PC-3 (cell line): Measurements from ENCODE around the gene RNF125. TPM values are rescaled to one million over a fixed set of nuclear protein-coding genes. Genes with fewer than 3 reads are reported as not detected.

ENCODE experiments used
- ATAC-seq: fragments of 200-7000 bp; cut with Tn5 transposase; 2 replicates; pipeline ENCODE4 v1.9.1; 2020; ENCODE audit warnings: mild to moderate bottlenecking, moderate library complexity
- BruUV-seq: library from RNA; stranded (reverse); fragments of 400-500 nt; replicated peaks from 2 replicates; lab custom pipeline; 2021; lab: Mats Ljungman, UMichigan
- CTCF ChIA-PET: fragments of 300-600 bp; sonication (Branson Sonifier 250); formaldehyde crosslinking; loops from one replicate; lab custom pipeline; 2022; ENCODE audit warnings: antibody characterized with exemption; lab: Charles Lee
- POLR2A ChIA-PET: fragments of 300-600 bp; sonication (Branson Sonifier 250); formaldehyde crosslinking; loops from one replicate; lab custom pipeline; 2022; ENCODE audit warnings: antibody characterized with exemption; ENCODE audit not compliant: unreplicated experiment; lab: Charles Lee
- DNase-seq: peaks from one replicate; pipeline ENCODE4 v3.0.0-alpha.2; 2015
- H2AFZ ChIP-seq: fragments of 300-600 bp; sonication (generic); 2 replicates; pipeline ENCODE4 v1.6.0; 2016; ENCODE audit warnings: antibody characterized with exemption, low read length
- H3F3A ChIP-seq: fragments of 300-600 bp; sonication (generic); one replicate; pipeline ENCODE4 v1.6.0; 2017; ENCODE audit warnings: antibody characterized with exemption, low read length, control low read depth, mild to moderate bottlenecking; ENCODE audit not compliant: unreplicated experiment
- H3K27ac ChIP-seq: fragments of 300-600 bp; sonication (generic); 2 replicates; pipeline ENCODE4 v1.5.1; 2016; ENCODE audit warnings: mild to moderate bottlenecking, low read length
- H3K27me3 ChIP-seq: fragments of 300-600 bp; sonication (generic); 2 replicates; pipeline ENCODE4 v1.6.1; 2016; ENCODE audit warnings: low read length, mixed read lengths
- H3K36me3 ChIP-seq: fragments of 300-600 bp; sonication (generic); 2 replicates; pipeline ENCODE4 v1.6.1; 2016; ENCODE audit warnings: low read depth, mixed run types, low read length, mixed read lengths
- H3K4me1 ChIP-seq: fragments of 300-600 bp; sonication (generic); 2 replicates; pipeline ENCODE4 v1.5.1; 2016; ENCODE audit warnings: low read length; ENCODE audit not compliant: insufficient read depth
- H3K4me2 ChIP-seq: fragments of 300-600 bp; sonication (generic); 2 replicates; pipeline ENCODE4 v1.6.0; 2016; ENCODE audit warnings: low read length
- H3K4me3 ChIP-seq: fragments of 300-600 bp; sonication (generic); 2 replicates; pipeline ENCODE4 v1.5.1; 2016; ENCODE audit warnings: mild to moderate bottlenecking, low read length, mixed read lengths
- H3K79me2 ChIP-seq: fragments of 300-600 bp; sonication (generic); 2 replicates; pipeline ENCODE4 v1.6.1; 2017; ENCODE audit warnings: low read length, mixed read lengths
- H3K9ac ChIP-seq: fragments of 300-600 bp; sonication (generic); 2 replicates; pipeline ENCODE4 v1.6.0; 2016; ENCODE audit warnings: mild to moderate bottlenecking, low read length
- H3K9me2 ChIP-seq: fragments of 300-600 bp; sonication (generic); replicated peaks from 2 replicates; pipeline ENCODE4 v1.6.1; 2016; ENCODE audit warnings: mixed run types, low read length, mixed read lengths
- H3K9me3 ChIP-seq: fragments of 300-600 bp; sonication (generic); 2 replicates; pipeline ENCODE4 v1.6.1; 2016; ENCODE audit warnings: low read length, mixed read lengths
- H4K20me1 ChIP-seq: fragments of 300-600 bp; sonication (generic); 2 replicates; pipeline ENCODE4 v1.6.1; 2016; ENCODE audit warnings: low read length, mixed read lengths
- CTCF ChIP-seq: fragments of 300-600 bp; sonication (generic); conservative IDR thresholded peaks from 2 replicates; pipeline ENCODE4 v1.5.1; 2017; ENCODE audit warnings: antibody characterized with exemption, low read depth, mild to moderate bottlenecking, low read length
- EZH2 ChIP-seq: fragments of 300-600 bp; sonication (generic); IDR thresholded peaks from one replicate; pipeline ENCODE4 v1.6.1; 2017; ENCODE audit warnings: antibody characterized with exemption, mild to moderate bottlenecking, low read length; ENCODE audit not compliant: unreplicated experiment
- EZH2phosphoT487 ChIP-seq: fragments of 300-600 bp; sonication (generic); IDR thresholded peaks from 2 replicates; pipeline ENCODE4 v1.6.1; 2018; ENCODE audit warnings: mild to moderate bottlenecking, antibody characterized with exemption, low read length, borderline replicate concordance
- intact Hi-C: fragments of 100-400 bp; cut with micrococcal nuclease; formaldehyde crosslinking; loops from 2 replicates; pipeline ENCODE4 v1.9.0; 2023
- total RNA-seq: library from RNA; depleted of rRNA; stranded (reverse); fragments of >200 nt; gene quantifications from 2 replicates; pipeline ENCODE4 v1.2.3, GENCODE V29; 2014

Gene RNF125
- total RNA-seq, 1 experiment from 2014 or later: 1.1 TPM

- Histone ChIP-seq H3K27ac (no peak overlapping the region), H2AFZ (no peak overlapping the region), H3K4me3 (no peak overlapping the region), H3K27me3 (no peaks in the 10 kb centered on the region), H3K4me1 (no peaks in the 10 kb centered on the region), H3K9me2 (no peaks in the 10 kb centered on the region), H3K4me2 (no peak overlapping the region), H3K36me3 (no peaks in the 10 kb centered on the region), H3K9ac (no peak overlapping the region), H3K9me3 (no peaks in the 10 kb centered on the region), H3F3A (no peaks in the 10 kb centered on the region), H4K20me1 (no peaks in the 10 kb centered on the region), H3K79me2 (no peaks in the 10 kb centered on the region)
- TF ChIP-seq CTCF: no peak
- no peak for TF ChIP-seq EZH2phosphoT487
- TF ChIP-seq EZH2: no peak
- intact Hi-C loops: no loop called here
- no peak for ATAC-seq
- no peak for DNase-seq
- no TSS peak for BruUV-seq
- POLR2A ChIA-PET: no interaction called here
- CTCF ChIA-PET: no interaction called here
Measured at GRCh38 chr18:32042337-32042736, 23.7 kb downstream of the RNF125 start.

GRCh38 chr18:32048507-32049091, 30.0 kb downstream of the RNF125 start:
- POLR2A ChIA-PET: no interaction called here
- no peaks in the 10 kb centered on the region for H3K4me1 ChIP-seq
- no peak overlapping the region for H3K9ac ChIP-seq
- CTCF ChIA-PET: no interaction called here
- TF ChIP-seq EZH2: no peak
- no peak for TF ChIP-seq CTCF
- TF ChIP-seq EZH2phosphoT487: no peak
- ATAC-seq: no peak
- no peaks in the 10 kb centered on the region for H3K9me2 ChIP-seq
- no peak overlapping the region for H2AFZ ChIP-seq
- no peak for DNase-seq
- no peak overlapping the region for H3K4me2 ChIP-seq
- H3K4me3 ChIP-seq: no peak overlapping the region
- no peaks in the 10 kb centered on the region for H3F3A ChIP-seq
- H4K20me1 ChIP-seq: no peaks in the 10 kb centered on the region
- no peaks in the 10 kb centered on the region for H3K27me3 ChIP-seq
- no peaks in the 10 kb centered on the region for H3K79me2 ChIP-seq
- no TSS peak for BruUV-seq
- no peaks in the 10 kb centered on the region for H3K36me3 ChIP-seq
- H3K27ac ChIP-seq: no peak overlapping the region
- no peaks in the 10 kb centered on the region for H3K9me3 ChIP-seq
- intact Hi-C loops: no loop called here

GRCh38 chr18:32049393-32050171, 31.0 kb downstream of the RNF125 start:
- intact Hi-C loops: no loop called here
- no peaks in the 10 kb centered on the region for H3K79me2 ChIP-seq
- H3K4me3 ChIP-seq: no peak overlapping the region
- no peak overlapping the region for H3K27ac ChIP-seq
- H3K27me3 ChIP-seq: no peaks in the 10 kb centered on the region
- DNase-seq: peak; percentile 37
- no peak overlapping the region for H3K4me2 ChIP-seq
- TF ChIP-seq EZH2: no peak
- TF ChIP-seq EZH2phosphoT487: no peak
- no peak for TF ChIP-seq CTCF
- H3K9me2 ChIP-seq: no peaks in the 10 kb centered on the region
- CTCF ChIA-PET: no interaction called here
- no TSS peak for BruUV-seq
- ATAC-seq: no peak
- no peak overlapping the region for H2AFZ ChIP-seq
- no peaks in the 10 kb centered on the region for H3K9me3 ChIP-seq
- H3K36me3 ChIP-seq: no peaks in the 10 kb centered on the region
- H3F3A ChIP-seq: no peaks in the 10 kb centered on the region
- H4K20me1 ChIP-seq: no peaks in the 10 kb centered on the region
- POLR2A ChIA-PET: no interaction called here
- no peak overlapping the region for H3K9ac ChIP-seq
- no peaks in the 10 kb centered on the region for H3K4me1 ChIP-seq
